ENCODE data around the gene OTOG.

- TF ChIP-seq CTCF (IDR thresholded peaks at IDR 0.05; ENCODE audit: insufficient read depth, low read length) (no peak), GABPA (IDR thresholded peaks at IDR 0.05; ENCODE audit: low read depth) (no peak), POLR2AphosphoS5 (IDR thresholded peaks at IDR 0.05; ENCODE audit: low read depth) (no peak), REST (IDR thresholded peaks at IDR 0.05; ENCODE audit: insufficient replicate concordance, low read depth) (no peak)
Measured at GRCh38 chr11:17532784-17533183, 14.3 kb upstream of the OTOG start.

Measured in HL-60 (cell line).